Fibroblast of skin of right biceps (primary cell): ENCODE data around the gene DUSP23.

ENCODE experiments used
- DNase-seq: peaks from one replicate; pipeline ENCODE4 v3.0.0-alpha.2; 2013

Gene DUSP23

DNA sequence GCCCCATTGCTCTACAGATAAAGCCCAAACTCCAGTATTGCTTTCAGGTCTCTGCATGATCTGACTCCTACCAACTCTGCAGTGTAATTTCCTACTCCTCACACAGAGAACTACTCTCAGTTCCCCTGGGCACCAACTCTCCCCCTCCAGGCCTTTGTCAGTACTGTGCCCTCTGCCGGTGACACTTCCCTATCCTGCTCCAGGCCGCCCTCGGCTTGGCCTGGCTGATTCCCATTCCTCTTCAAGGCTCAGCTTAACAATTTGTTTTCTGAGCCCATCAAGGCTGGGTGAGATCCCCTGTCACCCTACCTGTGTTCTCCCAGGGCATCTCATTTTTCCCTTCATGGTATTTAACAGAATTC is 48.5 kb downstream of the DUSP23 start:
- no peak for DNase-seq

DNA sequence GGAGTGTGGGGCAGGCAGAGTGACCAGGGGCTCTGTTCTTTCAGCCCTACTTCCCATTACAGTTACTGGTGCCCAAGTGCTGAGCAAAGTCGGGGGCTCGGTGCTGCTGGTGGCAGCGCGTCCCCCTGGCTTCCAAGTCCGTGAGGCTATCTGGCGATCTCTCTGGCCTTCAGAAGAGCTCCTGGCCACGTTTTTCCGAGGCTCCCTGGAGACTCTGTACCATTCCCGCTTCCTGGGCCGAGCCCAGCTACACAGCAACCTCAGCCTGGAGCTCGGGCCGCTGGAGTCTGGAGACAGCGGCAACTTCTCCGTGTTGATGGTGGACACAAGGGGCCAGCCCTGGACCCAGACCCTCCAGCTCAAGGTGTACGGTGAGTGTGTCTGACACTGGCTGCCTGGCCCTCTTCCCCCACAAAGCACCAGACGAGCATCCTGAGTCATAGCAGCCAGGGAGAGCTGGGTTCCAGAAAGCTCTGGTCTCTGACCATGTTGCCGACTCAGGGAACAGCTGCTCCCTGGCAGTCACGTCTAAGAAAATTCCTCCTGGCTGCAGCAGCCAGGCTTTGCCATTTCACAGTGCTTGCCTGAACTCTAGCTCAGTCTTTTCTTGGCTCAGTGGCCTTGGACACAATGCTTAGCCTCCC is 49.2 kb downstream of the DUSP23 start:
- DNase-seq: peak; percentile 85

GRCh38 chr1:159830722-159831121 is 50.0 kb downstream of the DUSP23 start:
- DNase-seq: no peak

- no peak for DNase-seq
These were observed 50.8 kb downstream of the DUSP23 start for GRCh38 chr1:159831412-159832141.
